GM12892 (cell line): ENCODE results near the gene MSH4.

Experiments
- POLR2AphosphoS5 ChIP-seq: IDR thresholded peaks from 2 replicates; pipeline ENCODE4 v1.6.1; 2011; ENCODE audit warnings: low read depth, low read length, control low read depth
- TAF1 ChIP-seq: IDR thresholded peaks from 2 replicates; pipeline ENCODE4 v1.6.1; 2011; ENCODE audit warnings: low read depth, mild to moderate bottlenecking, control low read depth, low read length, borderline replicate concordance

- TF ChIP-seq POLR2AphosphoS5: no peak
- TF ChIP-seq TAF1: no peak
Observed at GRCh38 chr1:75785320-75785982, 11.2 kb upstream of the MSH4 start.
